Lung (tissue), 12 donors: Measurements from ENCODE around the gene RGS12. TPM values are rescaled to one million over a fixed set of nuclear protein-coding genes. Genes with fewer than 3 reads are reported as not detected.

Source experiments
- ATAC-seq: fragments of 200-7000 bp; cut with Tn5 transposase; one replicate; pipeline ENCODE4 v1.9.1; 2020; ENCODE audit warnings: moderate number of reproducible peaks; ENCODE audit not compliant: insufficient read depth, low FRiP score
- DNase-seq, 3 donors: peaks; one replicate each; pipeline ENCODE4 v3.0.0-alpha.2; 2013 to 2017
- H3K27ac ChIP-seq, 2 donors: one replicate each; pipeline ENCODE4 v1.5.1; 2013; ENCODE audit warnings: mild to moderate bottlenecking in 2 of 2, moderate library complexity in 2 of 2, control low read depth in 1 of 2, inconsistent platforms in 1 of 2, low read depth in 1 of 2, low read length in 1 of 2
- H3K27me3 ChIP-seq, 3 donors: one replicate each; pipeline ENCODE4 v1.5.1; 2013; ENCODE audit warnings: low read length in 2 of 3; ENCODE audit not compliant: control insufficient read depth in 3 of 3, insufficient read depth in 3 of 3
- H3K36me3 ChIP-seq, 4 donors: one replicate each; pipeline ENCODE4 v1.5.1; 2013; ENCODE audit warnings: low read length in 4 of 4, mild to moderate bottlenecking in 1 of 4, moderate library complexity in 1 of 4; ENCODE audit not compliant: control insufficient read depth in 4 of 4, insufficient read depth in 4 of 4
- H3K4me1 ChIP-seq, 5 donors: one replicate each; pipeline ENCODE4 v1.5.1; 2013; ENCODE audit warnings: low read length in 5 of 5, mild to moderate bottlenecking in 2 of 5, moderate library complexity in 1 of 5; ENCODE audit not compliant: control insufficient read depth in 5 of 5, insufficient read depth in 5 of 5
- H3K4me3 ChIP-seq: one replicate; pipeline ENCODE4 v1.5.1; 2013; ENCODE audit warnings: mild to moderate bottlenecking, control low read depth, moderate library complexity
- H3K9ac ChIP-seq, 2 donors: one replicate each; pipeline ENCODE4 v1.5.1; 2013; ENCODE audit warnings: low read length in 2 of 2, control low read depth in 1 of 2; ENCODE audit not compliant: insufficient read depth in 1 of 2
- H3K9me3 ChIP-seq, 4 donors: one replicate each; pipeline ENCODE4 v1.5.1; 2013; ENCODE audit warnings: low read length in 3 of 4, mild to moderate bottlenecking in 1 of 4, moderate library complexity in 1 of 4; ENCODE audit not compliant: control insufficient read depth in 4 of 4, insufficient read depth in 3 of 4
- WGBS, 2 donors: extraction: QIAGEN DNeasy Blood & Tissue Kit; methylation state at CpG; one replicate each; pipeline ENCODE4 v1.1.7; 2013; 5-methylcytosine and 5-hydroxymethylcytosine counted together
- polyA plus RNA-seq, 2 donors: library from polyadenylated mRNA; stranded (reverse); fragments of 200-250 nt; gene quantifications; one replicate each; pipeline ENCODE4 v1.2.1, GENCODE V29; 2013
- total RNA-seq, 2 donors: library from RNA; depleted of rRNA in 1 of 2; stranded (reverse); fragments of >200 nt in 1 of 2; gene quantifications; one replicate each; pipeline ENCODE4 v1.2.1, GENCODE V29; 2014 to 2021
- TF ChIP-seq, protein P1 (sequence below): IDR thresholded peaks from 2 replicates; pipeline ENCODE4 v1.5.1; 2012; ENCODE audit warnings: mild to moderate bottlenecking; ENCODE audit errors: control extremely low read depth, extremely low read depth
- donor health status: control.
- donor health status: control.
- donor health status: Bipolar disorder and iron deficiency.
- donor health status: healthy.
- donor health status: DM: yes; HTN: yes; CAD: no.

RGS12 gene
- total and polyA plus RNA-seq, 4 donors = 15.4 to 76.6 (median 44.9) TPM

DNA sequence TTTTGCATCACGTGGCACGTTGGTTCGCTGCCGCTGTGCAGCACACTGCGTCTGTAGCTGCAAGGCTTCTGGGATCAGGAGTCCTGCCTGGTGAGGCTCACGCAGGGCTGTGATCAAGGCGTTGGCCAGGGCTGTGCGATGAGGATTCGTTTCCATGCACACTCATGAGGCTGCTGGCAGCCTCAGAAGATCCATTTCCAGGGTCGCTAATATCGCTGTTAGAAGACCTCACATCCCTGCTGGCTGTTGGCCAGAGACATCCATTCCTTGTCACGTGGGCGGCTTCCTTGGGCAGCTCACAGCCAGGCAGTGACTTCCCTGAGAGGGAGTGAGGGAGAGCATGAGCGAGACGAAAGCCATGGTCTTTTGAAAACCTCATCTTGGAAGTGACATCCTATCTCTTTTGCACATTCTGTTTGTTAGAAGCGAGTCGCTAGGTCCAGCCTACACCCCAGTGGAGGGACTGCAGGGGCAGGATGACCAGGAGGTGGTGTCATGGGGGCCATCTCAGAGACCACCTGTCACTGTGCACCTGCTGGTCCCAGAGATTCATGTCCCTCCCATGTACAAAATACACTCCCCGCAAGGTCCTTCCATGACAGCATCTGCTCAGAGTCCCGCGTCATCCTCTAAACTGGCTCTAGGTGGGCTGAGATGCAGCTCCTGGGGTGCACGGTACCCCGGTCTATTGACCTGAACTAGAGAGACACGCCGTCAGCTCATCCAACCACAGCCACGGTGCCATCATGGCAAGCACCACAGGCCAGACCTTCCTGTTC is 12.2 kb downstream of the RGS12 start:
- TF ChIP-seq, protein P1, sequence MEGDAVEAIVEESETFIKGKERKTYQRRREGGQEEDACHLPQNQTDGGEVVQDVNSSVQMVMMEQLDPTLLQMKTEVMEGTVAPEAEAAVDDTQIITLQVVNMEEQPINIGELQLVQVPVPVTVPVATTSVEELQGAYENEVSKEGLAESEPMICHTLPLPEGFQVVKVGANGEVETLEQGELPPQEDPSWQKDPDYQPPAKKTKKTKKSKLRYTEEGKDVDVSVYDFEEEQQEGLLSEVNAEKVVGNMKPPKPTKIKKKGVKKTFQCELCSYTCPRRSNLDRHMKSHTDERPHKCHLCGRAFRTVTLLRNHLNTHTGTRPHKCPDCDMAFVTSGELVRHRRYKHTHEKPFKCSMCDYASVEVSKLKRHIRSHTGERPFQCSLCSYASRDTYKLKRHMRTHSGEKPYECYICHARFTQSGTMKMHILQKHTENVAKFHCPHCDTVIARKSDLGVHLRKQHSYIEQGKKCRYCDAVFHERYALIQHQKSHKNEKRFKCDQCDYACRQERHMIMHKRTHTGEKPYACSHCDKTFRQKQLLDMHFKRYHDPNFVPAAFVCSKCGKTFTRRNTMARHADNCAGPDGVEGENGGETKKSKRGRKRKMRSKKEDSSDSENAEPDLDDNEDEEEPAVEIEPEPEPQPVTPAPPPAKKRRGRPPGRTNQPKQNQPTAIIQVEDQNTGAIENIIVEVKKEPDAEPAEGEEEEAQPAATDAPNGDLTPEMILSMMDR = no peak
- peak; percentile 81 to 91 (median 89) for DNase-seq
- peaks cover 6 to 41% (median 27%) of the 10 kb centered on the region in 5 donors for H3K4me1 ChIP-seq
- H3K9ac ChIP-seq = peak overlapping the region in 1 of 2 donors; percentile 5
- H3K9me3 ChIP-seq = no peaks in the 10 kb centered on the region
- no peak for ATAC-seq
- no peak overlapping the region for H3K4me3 ChIP-seq
- no peaks in the 10 kb centered on the region for H3K27me3 ChIP-seq
- no peaks in the 10 kb centered on the region for H3K36me3 ChIP-seq
- WGBS, 2 donors = 64 to 73% methylated on average over 25 of the region's 25 CpGs
- peak overlapping the region in 1 of 2 donors; percentile 75 for H3K27ac ChIP-seq

DNA sequence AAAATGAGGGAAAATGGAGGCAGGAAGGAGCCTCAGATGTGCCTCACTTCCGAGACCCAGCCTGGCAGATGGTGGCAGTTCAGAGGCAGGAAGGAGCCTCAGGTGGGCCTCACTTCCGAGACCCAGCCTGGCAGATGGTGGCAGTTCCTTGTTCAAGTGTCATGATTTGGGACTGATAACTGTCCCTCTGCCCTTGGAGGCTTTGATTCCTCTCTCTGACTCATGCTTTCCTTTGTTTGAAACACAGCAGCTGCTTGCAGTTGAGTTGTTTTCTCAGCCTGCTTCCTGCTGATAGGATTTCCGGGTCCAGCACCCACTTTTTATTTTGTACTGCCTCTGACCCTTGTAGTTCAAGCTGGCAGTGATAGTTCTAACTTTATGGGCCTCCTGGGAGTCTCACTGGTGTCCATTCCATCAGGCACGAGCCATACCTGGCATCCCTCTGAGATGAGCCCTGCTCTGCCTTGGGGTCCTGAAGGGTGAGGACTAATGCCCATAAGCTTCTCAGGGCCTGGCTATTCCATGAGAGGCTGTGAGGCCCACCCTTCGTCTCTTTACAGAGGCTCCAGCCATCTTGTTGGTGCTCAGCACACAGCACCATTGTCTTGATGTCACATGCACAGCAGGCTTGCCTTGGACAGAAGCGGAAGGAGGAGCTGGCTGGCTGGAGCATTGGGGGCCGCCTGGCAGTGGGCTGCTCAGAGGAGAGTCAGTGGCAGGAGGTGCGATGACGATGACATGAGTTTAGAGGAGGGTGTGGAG is 13.0 kb downstream of the RGS12 start:
- ATAC-seq = peak; percentile 22
- no peaks in the 10 kb centered on the region for H3K27me3 ChIP-seq
- DNase-seq = peak in 1 of 3 donors; percentile 39
- H3K9ac ChIP-seq = peak overlapping the region in 1 of 2 donors; percentile 5
- TF ChIP-seq, protein P1 = no peak
- no peak overlapping the region for H3K4me3 ChIP-seq
- peaks cover 6 to 41% (median 27%) of the 10 kb centered on the region in 5 donors for H3K4me1 ChIP-seq
- no peaks in the 10 kb centered on the region for H3K36me3 ChIP-seq
- H3K27ac ChIP-seq = peak overlapping the region in 1 of 2 donors; percentile 83
- H3K9me3 ChIP-seq = no peaks in the 10 kb centered on the region
- 61 to 63% methylated on average over 9 of the region's 9 CpGs for WGBS, 2 donors

DNA sequence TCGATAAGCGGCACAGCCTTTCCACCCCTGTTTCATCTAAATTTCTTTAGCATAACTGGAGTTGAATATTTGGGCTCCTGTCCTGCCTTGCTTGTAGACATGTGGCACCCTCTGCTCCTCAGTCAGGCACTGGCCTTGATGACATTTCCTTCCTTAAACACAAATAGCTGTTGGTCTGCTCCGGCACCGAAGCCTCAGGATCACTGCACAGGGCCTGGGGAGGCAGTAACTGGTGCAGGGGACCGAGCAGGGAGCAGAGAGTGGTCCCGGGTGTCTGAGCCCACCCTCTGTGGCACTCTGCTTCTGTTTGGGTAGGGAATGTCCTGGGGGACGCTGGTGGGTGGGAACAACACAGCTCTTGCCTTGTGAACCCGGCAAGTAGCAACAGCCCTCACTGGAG is 13.6 kb downstream of the RGS12 start:
- Histone ChIP-seq H3K4me1 (peaks cover 6 to 38% (median 27%) of the 10 kb centered on the region in 5 donors), H3K27me3 (no peaks in the 10 kb centered on the region), H3K9me3 (no peaks in the 10 kb centered on the region), H3K36me3 (no peaks in the 10 kb centered on the region), H3K9ac (no peak overlapping the region), H3K4me3 (no peak overlapping the region), H3K27ac (peak overlapping the region in 1 of 2 donors; percentile 83)
- WGBS, 2 donors = 41 to 60% methylated on average over 8 of the region's 8 CpGs
- TF ChIP-seq, protein P1 = no peak
- DNase-seq = no peak
- ATAC-seq = no peak
